Mesenchymal stem cell (in vitro differentiated cells and primary cell): ENCODE results near the gene DNAH3.
A peak's percentile ranks its signal among the peaks of the same experiment; 100 is the strongest.

Experiments used
- DNase-seq: peaks from one replicate; pipeline ENCODE4 v3.0.0-alpha.2; 2013
- H2AFZ ChIP-seq: one replicate; pipeline ENCODE4 v1.6.1; 2013; ENCODE audit warnings: low read depth, mild to moderate bottlenecking, control low read depth, inconsistent platforms, low read length, moderate library complexity
- H2AK5ac ChIP-seq: 2 replicates; pipeline ENCODE4 v1.6.1; 2013; ENCODE audit warnings: low read length, moderate library complexity, mild to moderate bottlenecking, inconsistent platforms; ENCODE audit not compliant: severe bottlenecking
- H2BK120ac ChIP-seq: one replicate; pipeline ENCODE4 v1.6.1; 2013; ENCODE audit warnings: low read depth, mild to moderate bottlenecking, inconsistent platforms, low read length, moderate library complexity
- H2BK12ac ChIP-seq, 2 experiments: one replicate each; pipeline ENCODE4 v1.6.1; 2013; ENCODE audit warnings: inconsistent platforms in 2 of 2, low read length in 2 of 2, mild to moderate bottlenecking in 2 of 2, moderate library complexity in 2 of 2, control low read depth in 1 of 2
- H2BK15ac ChIP-seq: one replicate; pipeline ENCODE4 v1.6.1; 2013; ENCODE audit warnings: mild to moderate bottlenecking, low read depth, inconsistent platforms; ENCODE audit not compliant: poor library complexity, severe bottlenecking
- H2BK5ac ChIP-seq: 2 replicates; pipeline ENCODE4 v1.6.1; 2013; ENCODE audit warnings: low read depth, mild to moderate bottlenecking, low read length, control low read depth, inconsistent platforms; ENCODE audit not compliant: poor library complexity, severe bottlenecking
- H3K14ac ChIP-seq, 2 experiments: one replicate each; pipeline ENCODE4 v1.6.1; 2013; ENCODE audit warnings: inconsistent platforms in 2 of 2, low read length in 2 of 2, control low read depth in 1 of 2, mild to moderate bottlenecking in 1 of 2, moderate library complexity in 1 of 2
- H3K18ac ChIP-seq, 2 experiments: one replicate each; pipeline ENCODE4 v1.6.1; 2013; ENCODE audit warnings: inconsistent platforms in 2 of 2, low read length in 2 of 2, control low read depth in 1 of 2, low read depth in 1 of 2, mild to moderate bottlenecking in 1 of 2
- H3K23ac ChIP-seq, 2 experiments: one replicate each; pipeline ENCODE4 v1.6.1; 2013; ENCODE audit warnings: inconsistent platforms in 2 of 2, low read length in 2 of 2, mild to moderate bottlenecking in 2 of 2, moderate library complexity in 2 of 2, control low read depth in 1 of 2
- H3K27ac ChIP-seq: 2 replicates; pipeline ENCODE4 v1.5.1; 2013; ENCODE audit warnings: mild to moderate bottlenecking, moderate library complexity, low read length, control low read depth, inconsistent platforms; ENCODE audit not compliant: poor library complexity, severe bottlenecking
- H3K27me3 ChIP-seq, 2 experiments: 2 replicates each; pipeline versions ENCODE4 v1.6.1 to v1.7.0; 2013; ENCODE audit warnings: low read length in 2 of 2, mild to moderate bottlenecking in 2 of 2, moderate library complexity in 2 of 2, control low read depth in 1 of 2, inconsistent platforms in 1 of 2; ENCODE audit not compliant: control insufficient read depth in 1 of 2, insufficient read depth in 1 of 2
- H3K36me3 ChIP-seq, 2 experiments: 2 replicates each; pipeline versions ENCODE4 v1.6.1 to v1.7.0; 2013; ENCODE audit warnings: low read length in 2 of 2, control low read depth in 1 of 2, inconsistent platforms in 1 of 2, low read depth in 1 of 2, mild to moderate bottlenecking in 1 of 2; ENCODE audit not compliant: insufficient read depth in 2 of 2, control insufficient read depth in 1 of 2
- H3K4ac ChIP-seq, 2 experiments: one replicate each; pipeline ENCODE4 v1.6.1; 2013; ENCODE audit warnings: inconsistent platforms in 2 of 2, low read length in 2 of 2, mild to moderate bottlenecking in 2 of 2, moderate library complexity in 2 of 2, control low read depth in 1 of 2, low read depth in 1 of 2
- H3K4me1 ChIP-seq: 2 replicates; pipeline ENCODE4 v1.6.1; 2013; ENCODE audit warnings: low read depth, low read length, control low read depth; ENCODE audit not compliant: control insufficient read depth, insufficient read depth
- H3K4me2 ChIP-seq: 2 replicates; pipeline ENCODE4 v1.6.1; 2013; ENCODE audit warnings: low read length, mild to moderate bottlenecking, inconsistent platforms; ENCODE audit not compliant: poor library complexity, severe bottlenecking
- H3K4me3 ChIP-seq, 2 experiments: 2 replicates each; pipeline versions ENCODE4 v1.5.1 to v1.7.0; 2013; ENCODE audit warnings: low read length in 2 of 2, mild to moderate bottlenecking in 2 of 2, control low read depth in 1 of 2, low read depth in 1 of 2; ENCODE audit not compliant: insufficient read depth in 1 of 2
- H3K79me1 ChIP-seq: replicated peaks from 2 replicates; pipeline ENCODE4 v1.6.1; 2013; ENCODE audit warnings: mild to moderate bottlenecking, control low read depth, low read length, inconsistent platforms; ENCODE audit not compliant: poor library complexity, severe bottlenecking
- H3K9ac ChIP-seq: 2 replicates; pipeline ENCODE4 v1.7.0; 2013; ENCODE audit warnings: mild to moderate bottlenecking, low read length, moderate library complexity
- H3K9me3 ChIP-seq: 2 replicates; pipeline ENCODE4 v1.7.0; 2013; ENCODE audit warnings: mild to moderate bottlenecking, low read length; ENCODE audit not compliant: control insufficient read depth
- H4K8ac ChIP-seq: one replicate; pipeline ENCODE4 v1.6.1; 2013; ENCODE audit warnings: inconsistent platforms, mild to moderate bottlenecking, low read length, moderate library complexity
- H4K91ac ChIP-seq: one replicate; pipeline ENCODE4 v1.6.1; 2013; ENCODE audit warnings: mild to moderate bottlenecking, low read length, inconsistent platforms
- WGBS: methylation state at CpG from one replicate; pipeline ENCODE4 v1.1.7; 2013; ENCODE audit warnings: mixed read lengths; 5-methylcytosine and 5-hydroxymethylcytosine counted together

The DNAH3 gene

DNA sequence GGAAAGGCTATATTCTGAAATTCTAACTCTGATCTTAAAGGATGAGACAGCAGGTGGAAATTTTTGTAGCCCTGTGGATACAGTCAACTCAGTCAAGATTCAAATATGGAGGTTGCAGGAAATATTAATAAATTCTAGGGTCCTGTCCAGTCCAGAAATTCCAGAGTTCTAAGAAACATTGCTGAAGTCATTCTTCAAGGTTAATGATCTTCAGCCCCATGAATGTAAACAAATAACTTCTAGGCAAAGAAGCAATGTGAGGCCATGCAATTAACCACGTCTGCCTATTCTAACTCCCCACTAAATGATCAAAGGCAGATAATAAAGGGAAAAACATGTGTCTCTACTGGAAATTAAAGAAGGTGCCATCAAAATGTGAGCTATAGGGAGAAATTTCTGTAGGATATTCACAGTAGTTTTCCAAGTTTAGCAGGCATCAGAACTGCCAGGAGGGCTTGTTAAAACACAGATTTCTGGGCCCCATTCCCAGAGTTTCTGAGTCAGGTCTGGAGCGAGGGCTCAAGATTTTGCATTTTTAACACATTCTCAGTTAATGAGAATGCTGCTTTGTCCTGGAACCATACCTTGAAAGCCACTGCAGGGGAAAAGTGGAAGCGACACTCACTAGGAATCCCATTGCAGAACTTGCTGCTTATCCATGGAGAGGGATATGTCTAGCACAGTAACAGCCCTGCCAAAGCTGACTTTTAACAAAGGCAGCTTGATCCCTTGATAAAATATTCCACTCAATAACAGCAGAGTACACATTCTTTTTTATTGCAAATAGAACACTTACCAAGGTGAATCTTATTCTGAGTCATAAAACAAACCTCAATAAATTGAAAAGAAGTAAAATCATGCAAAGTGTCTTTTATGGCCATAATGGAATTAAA, 61.8 kb downstream of the DNAH3 start:
- no peak overlapping the region for H2BK120ac ChIP-seq
- no peaks in the 10 kb centered on the region for H3K4me1 ChIP-seq
- peak overlapping the region; percentile 4 for H3K9ac ChIP-seq
- H4K91ac ChIP-seq, result no peak overlapping the region
- no peak overlapping the region for H2AFZ ChIP-seq
- no peaks in the 10 kb centered on the region for H3K27me3 ChIP-seq
- peak overlapping the region; percentile 85 for H3K27ac ChIP-seq
- no peak overlapping the region for H3K18ac ChIP-seq
- no peak overlapping the region for H2BK15ac ChIP-seq
- no peak overlapping the region for H4K8ac ChIP-seq
- 86% methylated on average over 2 of the region's 3 CpGs for WGBS
- no peak overlapping the region for H2AK5ac ChIP-seq
- H2BK12ac ChIP-seq, result no peak overlapping the region
- H3K4ac ChIP-seq, result no peak overlapping the region
- peak overlapping the region; percentile 50 for H3K4me2 ChIP-seq
- no peaks in the 10 kb centered on the region for H3K36me3 ChIP-seq
- peak; percentile 16 for DNase-seq
- no peak overlapping the region for H2BK5ac ChIP-seq
- no peak overlapping the region for H3K4me3 ChIP-seq
- no peaks in the 10 kb centered on the region for H3K79me1 ChIP-seq
- no peak overlapping the region for H3K23ac ChIP-seq
- H3K14ac ChIP-seq, result no peak overlapping the region
- peaks cover 3% of the 10 kb centered on the region for H3K9me3 ChIP-seq

DNA sequence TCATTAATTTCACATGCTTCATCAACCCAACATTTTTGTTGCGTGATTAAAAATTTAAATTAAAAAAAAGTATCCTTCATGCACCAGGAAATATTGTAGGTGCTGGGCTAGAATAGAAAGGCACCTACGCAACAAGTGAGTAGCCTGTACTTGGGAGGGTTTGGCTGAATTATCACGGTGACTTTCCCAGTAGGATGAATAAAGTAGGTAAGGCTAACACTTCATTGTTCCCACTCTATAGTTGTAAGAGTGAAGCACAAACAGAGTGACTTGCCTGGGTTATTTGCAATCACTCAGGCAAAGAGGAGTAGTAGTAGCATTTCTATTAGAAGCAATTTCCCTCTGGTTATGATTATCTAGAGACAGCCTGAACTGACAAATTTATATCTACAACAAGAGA, 62.5 kb downstream of the DNAH3 start:
- 82% methylated on average over 2 of the region's 3 CpGs for WGBS
- no peak overlapping the region for H2AFZ ChIP-seq
- no peaks in the 10 kb centered on the region for H3K27me3 ChIP-seq
- H2AK5ac ChIP-seq, result no peak overlapping the region
- no peak overlapping the region for H3K14ac ChIP-seq
- no peak overlapping the region for H2BK12ac ChIP-seq
- no peak overlapping the region for H2BK5ac ChIP-seq
- H3K4me1 ChIP-seq, result no peaks in the 10 kb centered on the region
- no peak for DNase-seq
- H3K4me2 ChIP-seq, result no peak overlapping the region
- no peak overlapping the region for H2BK120ac ChIP-seq
- H3K36me3 ChIP-seq, result no peaks in the 10 kb centered on the region
- H3K4me3 ChIP-seq, result no peak overlapping the region
- H2BK15ac ChIP-seq, result no peak overlapping the region
- no peak overlapping the region for H3K9ac ChIP-seq
- no peak overlapping the region for H4K91ac ChIP-seq
- no peak overlapping the region for H3K23ac ChIP-seq
- H3K9me3 ChIP-seq, result peaks cover 3% of the 10 kb centered on the region
- no peaks in the 10 kb centered on the region for H3K79me1 ChIP-seq
- H4K8ac ChIP-seq, result no peak overlapping the region
- H3K4ac ChIP-seq, result no peak overlapping the region
- no peak overlapping the region for H3K18ac ChIP-seq
- peak overlapping the region; percentile 65 for H3K27ac ChIP-seq

DNA sequence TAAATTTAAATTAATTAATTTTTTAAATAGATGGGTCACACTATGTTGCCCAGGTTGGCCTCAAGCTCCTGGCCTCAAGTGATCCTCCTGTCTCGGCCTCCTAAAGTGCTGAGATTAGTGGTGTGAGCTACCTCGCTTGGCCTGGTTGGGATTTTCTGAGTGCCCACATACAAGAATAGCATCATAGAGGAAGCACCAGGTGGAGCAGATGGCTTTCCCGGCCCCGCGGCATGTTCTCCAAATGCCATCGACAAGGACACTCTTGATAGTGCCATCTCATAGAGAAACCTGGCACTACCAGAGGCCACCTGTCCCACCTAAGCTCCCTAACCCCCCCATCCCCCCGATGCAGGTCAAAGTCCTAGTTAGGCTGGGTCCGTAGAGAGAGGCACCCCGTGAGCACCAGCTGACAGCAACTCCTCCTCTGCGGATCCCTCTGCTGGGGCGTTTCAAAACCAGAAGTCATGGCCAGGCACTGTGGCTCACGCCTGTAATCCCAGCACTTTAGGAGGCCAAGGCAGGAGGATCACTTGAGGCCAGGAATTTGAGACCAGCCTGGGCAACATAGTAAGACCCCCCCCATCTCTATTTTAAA, 65.9 kb downstream of the DNAH3 start:
- Histone ChIP-seq H2BK12ac (no peak overlapping the region), H2AFZ (no peak overlapping the region), H3K4me1 (no peaks in the 10 kb centered on the region), H3K9me3 (peaks cover 3% of the 10 kb centered on the region), H3K4ac (no peak overlapping the region), H3K18ac (no peak overlapping the region), H2BK5ac (no peak overlapping the region), H2AK5ac (peak overlapping the region; percentile 70), H2BK120ac (no peak overlapping the region), H3K9ac (no peak overlapping the region), H3K14ac (no peak overlapping the region), H3K23ac (no peak overlapping the region), H3K36me3 (no peaks in the 10 kb centered on the region), H4K91ac (no peak overlapping the region), H3K27me3 (no peaks in the 10 kb centered on the region), H3K4me3 (no peak overlapping the region), H4K8ac (no peak overlapping the region), H3K27ac (no peak overlapping the region), H3K4me2 (no peak overlapping the region), H3K79me1 (no peaks in the 10 kb centered on the region), H2BK15ac (no peak overlapping the region)
- 93% methylated on average over 11 of the region's 12 CpGs for WGBS
- no peak for DNase-seq

DNA sequence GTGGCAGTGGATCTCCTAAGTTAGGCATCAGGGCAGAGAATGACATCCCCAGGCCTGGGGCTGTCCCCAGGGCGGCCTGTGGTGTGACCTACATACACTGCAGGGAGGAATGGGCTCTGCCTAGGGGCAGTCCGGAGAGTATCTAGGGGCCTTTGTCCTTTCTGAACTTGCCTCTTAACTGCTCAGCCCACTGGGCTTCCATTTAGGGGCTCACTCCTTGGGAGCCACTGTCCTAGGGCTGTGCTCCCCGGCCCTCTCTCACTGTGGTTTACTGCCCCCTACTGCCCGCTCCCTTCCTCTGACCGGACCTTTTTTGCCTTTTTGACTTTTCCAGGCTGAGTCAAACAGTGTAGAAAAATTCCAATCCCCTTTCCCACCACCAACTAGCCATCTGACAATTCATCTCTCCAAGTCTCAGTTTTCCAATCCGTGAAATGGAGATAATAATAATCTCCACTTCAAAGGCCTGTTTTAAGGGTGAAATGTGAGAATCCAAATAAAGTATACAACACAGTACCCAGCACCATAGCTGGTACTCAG, 66.8 kb downstream of the DNAH3 start:
- H4K91ac ChIP-seq, result no peak overlapping the region
- no peaks in the 10 kb centered on the region for H3K27me3 ChIP-seq
- no peak overlapping the region for H2BK15ac ChIP-seq
- no peak overlapping the region for H2BK120ac ChIP-seq
- no peak overlapping the region for H3K27ac ChIP-seq
- no peak overlapping the region for H2BK12ac ChIP-seq
- peak overlapping the region; percentile 50 for H4K8ac ChIP-seq
- no peaks in the 10 kb centered on the region for H3K4me1 ChIP-seq
- peak; percentile 55 for DNase-seq
- H3K79me1 ChIP-seq, result no peaks in the 10 kb centered on the region
- 28% methylated on average over 5 of the region's 6 CpGs for WGBS
- H3K4ac ChIP-seq, result no peak overlapping the region
- H2AK5ac ChIP-seq, result peak overlapping the region; percentile 39
- no peak overlapping the region for H3K9ac ChIP-seq
- no peak overlapping the region for H3K4me3 ChIP-seq
- no peak overlapping the region for H3K4me2 ChIP-seq
- no peak overlapping the region for H3K14ac ChIP-seq
- H2BK5ac ChIP-seq, result peak overlapping the region; percentile 24
- H3K18ac ChIP-seq, result no peak overlapping the region
- H2AFZ ChIP-seq, result no peak overlapping the region
- no peaks in the 10 kb centered on the region for H3K36me3 ChIP-seq
- H3K9me3 ChIP-seq, result no peaks in the 10 kb centered on the region
- H3K23ac ChIP-seq, result no peak overlapping the region
